H1 (cell line): ENCODE data around the gene ABCA2. TPM values are rescaled to one million over a fixed set of nuclear protein-coding genes. Genes with fewer than 3 reads are reported as not detected.

Experiments
- CTCF ChIA-PET: fragments of 300-600 bp; sonication (Branson Sonifier 250); formaldehyde crosslinking; loops from one replicate; lab custom pipeline; 2021; ENCODE audit not compliant: partially characterized antibody; lab: Charles Lee
- POLR2A ChIA-PET: fragments of 300-600 bp; sonication (Branson Sonifier 250); formaldehyde crosslinking; loops from one replicate; lab custom pipeline; 2021; ENCODE audit warnings: inconsistent platforms; ENCODE audit not compliant: partially characterized antibody; lab: Charles Lee
- DNase-seq, 2 experiments: peaks; one replicate each; pipeline versions ENCODE4 v3.0.0 to v3.0.0-alpha.2; 2010 to 2022; ENCODE audit warnings: low spot score in 2 of 2, low read depth in 1 of 2, mixed read lengths in 1 of 2
- FAIRE-seq: peaks from 2 replicates; lab custom pipeline; 2011; peaks lifted over from hg19 to GRCh38; lab: Jason Lieb, UNC
- H2AFZ ChIP-seq: 2 replicates; pipeline ENCODE4 v1.8.1; 2012; ENCODE audit warnings: low read length, inconsistent platforms
- H2AK5ac ChIP-seq: 2 replicates; pipeline ENCODE4 v1.6.1; 2013; ENCODE audit warnings: low read depth, low read length
- H2BK120ac ChIP-seq: replicated peaks from 2 replicates; pipeline ENCODE3; 2013; ENCODE audit warnings: low read depth, low read length, inconsistent platforms
- H2BK12ac ChIP-seq: 2 replicates; pipeline ENCODE4 v1.6.1; 2013; ENCODE audit warnings: low read depth, low read length
- H2BK15ac ChIP-seq: 2 replicates; pipeline ENCODE4 v1.6.1; 2013; ENCODE audit warnings: low read length
- H2BK20ac ChIP-seq: 2 replicates; pipeline ENCODE4 v1.6.1; 2013; ENCODE audit warnings: low read length
- H2BK5ac ChIP-seq: 2 replicates; pipeline ENCODE4 v1.6.1; 2013; ENCODE audit warnings: low read depth, low read length
- H3K14ac ChIP-seq: 2 replicates; pipeline ENCODE4 v1.6.1; 2013; ENCODE audit warnings: inconsistent platforms; ENCODE audit not compliant: insufficient read length
- H3K18ac ChIP-seq: 2 replicates; pipeline ENCODE4 v1.6.1; 2013; ENCODE audit warnings: low read length; ENCODE audit errors: extremely low read depth
- H3K23ac ChIP-seq: 2 replicates; pipeline ENCODE4 v1.6.1; 2013; ENCODE audit warnings: inconsistent platforms; ENCODE audit not compliant: insufficient read length
- H3K23me2 ChIP-seq: 2 replicates; pipeline ENCODE4 v1.6.1; 2013; ENCODE audit warnings: low read depth, low read length
- H3K27ac ChIP-seq: 2 replicates; pipeline ENCODE4 v1.6.1; 2011; ENCODE audit warnings: low read depth, low read length, inconsistent platforms
- H3K27me3 ChIP-seq, 4 experiments: replicated peaks in 1 of 4; 1 replicate in 1 of 4; 2 replicates in 3 of 4; pipeline versions ENCODE4 v1.6.1 to v1.8.1; 2011 to 2013; ENCODE audit warnings: low read length in 3 of 4, mild to moderate bottlenecking in 3 of 4, inconsistent platforms in 2 of 4, mixed read lengths in 2 of 4, moderate library complexity in 1 of 4; ENCODE audit not compliant: control insufficient read depth in 3 of 4, insufficient read depth in 3 of 4; ENCODE audit errors: extremely low read depth in 1 of 4
- H3K36me3 ChIP-seq, 4 experiments: 2 replicates each; pipeline versions ENCODE4 v1.6.1 to v1.8.1; 2011 to 2013; ENCODE audit warnings: mild to moderate bottlenecking in 4 of 4, low read length in 3 of 4, moderate library complexity in 2 of 4, control low read depth in 1 of 4, inconsistent platforms in 1 of 4; ENCODE audit not compliant: insufficient read depth in 4 of 4, control insufficient read depth in 2 of 4
- H3K4ac ChIP-seq: replicated peaks from 2 replicates; pipeline ENCODE3; 2013; ENCODE audit warnings: low read length, low read depth, mixed read lengths, inconsistent platforms; ENCODE audit not compliant: insufficient read length
- H3K4me1 ChIP-seq, 4 experiments: replicated peaks in 1 of 4; 1 replicate in 1 of 4; 2 replicates in 3 of 4; pipeline versions ENCODE4 v1.6.1 to v1.8.1; 2011 to 2013; ENCODE audit warnings: low read length in 3 of 4, inconsistent platforms in 2 of 4, mixed read lengths in 1 of 4; ENCODE audit not compliant: insufficient read depth in 4 of 4, control insufficient read depth in 3 of 4
- H3K4me2 ChIP-seq, 2 experiments: 2 replicates each; pipeline versions ENCODE4 v1.6.1 to v1.8.1; 2011 to 2013; ENCODE audit warnings: low read depth in 2 of 2, low read length in 2 of 2, control low read depth in 1 of 2, inconsistent platforms in 1 of 2, mild to moderate bottlenecking in 1 of 2; ENCODE audit not compliant: insufficient read depth in 1 of 2
- H3K4me3 ChIP-seq, 4 experiments: fragments of 200-600, 300-600 bp in 1 of 4; sonication (generic), shearing (Covaris generic), sonication (Bioruptor Twin) in 1 of 4; 2 replicates each; pipeline versions ENCODE4 v1.5.1 to v1.8.1; 2011 to 2016; ENCODE audit warnings: low read length in 4 of 4, low read depth in 3 of 4, control low read depth in 2 of 4, inconsistent platforms in 2 of 4, mild to moderate bottlenecking in 2 of 4, mixed read lengths in 1 of 4, moderate library complexity in 1 of 4; ENCODE audit not compliant: insufficient read depth in 2 of 4; ENCODE audit errors: extremely low read depth in 1 of 4
- H3K56ac ChIP-seq: replicated peaks from 2 replicates; pipeline ENCODE3; 2013; ENCODE audit warnings: low read depth, mild to moderate bottlenecking, mixed read lengths, low read length, inconsistent platforms; ENCODE audit not compliant: insufficient read length
- H3K79me1 ChIP-seq: 2 replicates; pipeline ENCODE4 v1.6.1; 2013; ENCODE audit warnings: low read depth, low read length, control low read depth
- H3K79me2 ChIP-seq, 2 experiments: 2 replicates each; pipeline versions ENCODE4 v1.6.1 to v1.8.1; 2012 to 2013; ENCODE audit warnings: low read length in 2 of 2, mild to moderate bottlenecking in 2 of 2, inconsistent platforms in 1 of 2; ENCODE audit not compliant: insufficient read depth in 2 of 2, control insufficient read depth in 1 of 2
- H3K9ac ChIP-seq, 4 experiments: replicated peaks in 1 of 4; 1 replicate in 1 of 4; 2 replicates in 3 of 4; pipeline versions ENCODE4 v1.6.1 to v1.8.1; 2011 to 2013; ENCODE audit warnings: low read depth in 3 of 4, low read length in 3 of 4, control low read depth in 2 of 4, mild to moderate bottlenecking in 2 of 4, moderate library complexity in 2 of 4, inconsistent platforms in 1 of 4; ENCODE audit errors: extremely low read depth in 1 of 4
- H3K9me3 ChIP-seq, 2 experiments: 2 replicates each; pipeline versions ENCODE4 v1.6.1 to v1.8.1; 2012 to 2013; ENCODE audit warnings: mild to moderate bottlenecking in 2 of 2, moderate library complexity in 2 of 2, control low read depth in 1 of 2, inconsistent platforms in 1 of 2, low read depth in 1 of 2, low read length in 1 of 2, mixed read lengths in 1 of 2; ENCODE audit not compliant: insufficient read depth in 2 of 2
- H4K20me1 ChIP-seq, 2 experiments: replicated peaks in 1 of 2; 2 replicates each; pipeline versions ENCODE3 to v1.8.1; 2011 to 2013; ENCODE audit warnings: inconsistent platforms in 2 of 2, low read length in 2 of 2, mild to moderate bottlenecking in 1 of 2; ENCODE audit not compliant: insufficient read depth in 2 of 2, control insufficient read depth in 1 of 2
- H4K5ac ChIP-seq: 2 replicates; pipeline ENCODE4 v1.6.1; 2013; ENCODE audit warnings: low read length, low read depth, mixed read lengths, inconsistent platforms; ENCODE audit not compliant: insufficient read length
- H4K8ac ChIP-seq: 2 replicates; pipeline ENCODE4 v1.8.0; 2013; ENCODE audit warnings: mild to moderate bottlenecking, moderate library complexity, low read length, inconsistent platforms; ENCODE audit not compliant: insufficient read depth; ENCODE audit errors: extremely low read depth
- H4K91ac ChIP-seq: replicated peaks from 2 replicates; pipeline ENCODE3; 2013; ENCODE audit warnings: low read length, mixed read lengths, inconsistent platforms; ENCODE audit not compliant: insufficient read length
- SAP30 ChIP-seq: fragments of 300-600 bp; sonication (generic); IDR thresholded peaks from 2 replicates; pipeline ENCODE4 v1.7.1; 2012; ENCODE audit warnings: low read length, moderate library complexity, mild to moderate bottlenecking, inconsistent platforms; ENCODE audit not compliant: insufficient read depth, insufficient replicate concordance
- WGBS, 2 experiments: shearing (Covaris generic) in 1 of 2; methylation state at CpG; one replicate each; pipeline versions ENCODE4 v1.1.6 to v1.1.7; 2013 to 2015; ENCODE audit warnings: low lambda C conversion rate in 2 of 2, mixed read lengths in 2 of 2, inconsistent platforms in 1 of 2, low coverage in 1 of 2, missing lambda C conversion rate in 1 of 2; ENCODE audit not compliant: insufficient replicate concordance in 2 of 2, insufficient coverage in 1 of 2, insufficient read length in 1 of 2; ENCODE audit errors: extremely low coverage in 1 of 2, missing lambda C conversion rate in 1 of 2; 5-methylcytosine and 5-hydroxymethylcytosine counted together
- long read RNA-seq, 2 experiments: library from RNA in 1 of 2; library from capped mRNA in 1 of 2; stranded (forward); transcript quantifications; one replicate each; pipeline ENCODE4 v2.0.0, GENCODE V29; 2021; ENCODE audit warnings: inconsistent platforms in 1 of 2
- polyA minus RNA-seq, 3 experiments: library from RNA; depleted of rRNA, polyadenylated mRNA; stranded (reverse); fragments of >200 nt; gene quantifications; 1 replicate in 2 of 3; 2 replicates in 1 of 3; pipeline ENCODE4 v1.2.3, GENCODE V29; 2011
- polyA plus RNA-seq, 7 experiments: library from polyadenylated mRNA; depleted of rRNA in 3 of 7; stranded (reverse) in 5 of 7; unstranded in 2 of 7; fragments of >200 nt in 5 of 7; fragments of 200-250 nt in 2 of 7; gene quantifications; 1 replicate in 5 of 7; 2 replicates in 1 of 7; 4 replicates in 1 of 7; pipeline versions ENCODE4 v1.2.1 to v1.2.3, GENCODE V29; 2011 to 2013; ENCODE audit warnings: missing spikeins in 2 of 7, mixed read lengths in 2 of 7
- total RNA-seq: library from RNA; stranded (reverse); fragmentation: NEBNext Ultra II Directional; extraction: Animal tissue kit (Norgen Biotek cat#: 25700); gene quantifications from 2 replicates; pipeline ENCODE4 v1.2.1, GENCODE V29; 2021

The ABCA2 gene, protein sequence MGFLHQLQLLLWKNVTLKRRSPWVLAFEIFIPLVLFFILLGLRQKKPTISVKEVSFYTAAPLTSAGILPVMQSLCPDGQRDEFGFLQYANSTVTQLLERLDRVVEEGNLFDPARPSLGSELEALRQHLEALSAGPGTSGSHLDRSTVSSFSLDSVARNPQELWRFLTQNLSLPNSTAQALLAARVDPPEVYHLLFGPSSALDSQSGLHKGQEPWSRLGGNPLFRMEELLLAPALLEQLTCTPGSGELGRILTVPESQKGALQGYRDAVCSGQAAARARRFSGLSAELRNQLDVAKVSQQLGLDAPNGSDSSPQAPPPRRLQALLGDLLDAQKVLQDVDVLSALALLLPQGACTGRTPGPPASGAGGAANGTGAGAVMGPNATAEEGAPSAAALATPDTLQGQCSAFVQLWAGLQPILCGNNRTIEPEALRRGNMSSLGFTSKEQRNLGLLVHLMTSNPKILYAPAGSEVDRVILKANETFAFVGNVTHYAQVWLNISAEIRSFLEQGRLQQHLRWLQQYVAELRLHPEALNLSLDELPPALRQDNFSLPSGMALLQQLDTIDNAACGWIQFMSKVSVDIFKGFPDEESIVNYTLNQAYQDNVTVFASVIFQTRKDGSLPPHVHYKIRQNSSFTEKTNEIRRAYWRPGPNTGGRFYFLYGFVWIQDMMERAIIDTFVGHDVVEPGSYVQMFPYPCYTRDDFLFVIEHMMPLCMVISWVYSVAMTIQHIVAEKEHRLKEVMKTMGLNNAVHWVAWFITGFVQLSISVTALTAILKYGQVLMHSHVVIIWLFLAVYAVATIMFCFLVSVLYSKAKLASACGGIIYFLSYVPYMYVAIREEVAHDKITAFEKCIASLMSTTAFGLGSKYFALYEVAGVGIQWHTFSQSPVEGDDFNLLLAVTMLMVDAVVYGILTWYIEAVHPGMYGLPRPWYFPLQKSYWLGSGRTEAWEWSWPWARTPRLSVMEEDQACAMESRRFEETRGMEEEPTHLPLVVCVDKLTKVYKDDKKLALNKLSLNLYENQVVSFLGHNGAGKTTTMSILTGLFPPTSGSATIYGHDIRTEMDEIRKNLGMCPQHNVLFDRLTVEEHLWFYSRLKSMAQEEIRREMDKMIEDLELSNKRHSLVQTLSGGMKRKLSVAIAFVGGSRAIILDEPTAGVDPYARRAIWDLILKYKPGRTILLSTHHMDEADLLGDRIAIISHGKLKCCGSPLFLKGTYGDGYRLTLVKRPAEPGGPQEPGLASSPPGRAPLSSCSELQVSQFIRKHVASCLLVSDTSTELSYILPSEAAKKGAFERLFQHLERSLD (N-terminal part only)
- total RNA-seq (12.5 and 15.2 TPM in 2 replicates), polyA plus RNA-seq (2011; rRNA removed) (14.3 and 21.9 TPM in 2 replicates), polyA minus RNA-seq (2011; rRNA and poly(A)+ RNA removed) (11.5 and 13.8 TPM in 2 replicates)
- polyA plus RNA-seq (2011; cell fraction: cytosol; rRNA removed), result 14.6 TPM
- polyA plus RNA-seq (2011; cell fraction: nucleus; rRNA removed), result 99.2 TPM
- 8.5 to 19.3 TPM (median 15.7 TPM) in 4 replicates for polyA plus RNA-seq (2012, experiment 1 of 2)
- 6.9 TPM for polyA plus RNA-seq (2012, experiment 2 of 2)
- polyA plus RNA-seq (2013, experiment 1 of 2), result 18.5 TPM
- polyA plus RNA-seq (2013, experiment 2 of 2), result 14.9 TPM
- 15.5 TPM for polyA minus RNA-seq (2011; cell fraction: cytosol; rRNA and poly(A)+ RNA removed)
- 17.1 TPM for polyA minus RNA-seq (2011; cell fraction: nucleus; rRNA and poly(A)+ RNA removed)
- long read RNA-seq, experiment 1, partial matches to known transcripts, result 2 of 2 reads
- long read RNA-seq, experiment 1, other reads (novel, unspliced or antisense), result 0 of 2 reads
- long read RNA-seq, experiment 2, partial matches to known transcripts, result 1 of 1 reads
- long read RNA-seq, experiment 2, other reads (novel, unspliced or antisense), result 0 of 1 reads

GRCh38 chr9:137027369-137028262 lies at the start of gene ABCA2:
ABCA2 (minus strand) TSS chr9:137028237; CDS start chr9:137028140, 97 bp downstream.
- peak within 1 kb of the TSS; percentile 60 for H3K18ac ChIP-seq
- H3K9me3 ChIP-seq, result no peaks in the 10 kb centered on the region
- H2AFZ ChIP-seq, result peak within 1 kb of the TSS; percentile 82; the same call in 1 of the 2 replicates
- H3K79me2 ChIP-seq, result no peaks in the 10 kb centered on the region
- peaks cover 0 to 11% (median 3%) of the 10 kb centered on the region in 4 experiments; a peak in 5 of 7 replicates for H3K4me1 ChIP-seq
- H3K23me2 ChIP-seq, result peaks cover 4% of the 10 kb centered on the region; the same call in 1 of the 2 replicates
- H4K5ac ChIP-seq, result no peak within 1 kb of the TSS
- peak within 1 kb of the TSS; percentile 80 for H3K4ac ChIP-seq
- H3K27ac ChIP-seq, result no peak within 1 kb of the TSS
- no peak within 1 kb of the TSS for H2BK20ac ChIP-seq
- H3K27me3 ChIP-seq, result peaks cover 1 to 27% (median 15%) of the 10 kb centered on the region in 4 experiments; a peak in 6 of 7 replicates
- no peak for DNase-seq
- ChIA-PET CTCF (interaction anchor here (0.8 to 8.5 kb wide), 26 partner anchors 7 to 234 kb away, joined by 3 to 110 read pairs (median 10); partner anchors contain the start of genes AJM1, C8G, CLIC3 and LCNL1), POLR2A (interaction anchor here (1.2 kb wide), 1 partner anchor 213 kb away, joined by 3 read pairs; the partner anchor contains the start of gene TUBB4B)
- no peak for FAIRE-seq
- peaks cover 0 to 4% of the 10 kb centered on the region in 2 experiments for H4K20me1 ChIP-seq
- H3K79me1 ChIP-seq, result no peaks in the 10 kb centered on the region
- H4K91ac ChIP-seq, result peak within 1 kb of the TSS; percentile 59
- no peak within 1 kb of the TSS for H3K14ac ChIP-seq
- no peak within 1 kb of the TSS for H2BK5ac ChIP-seq
- no peak within 1 kb of the TSS for H3K23ac ChIP-seq
- H3K4me3 ChIP-seq, result peak within 1 kb of the TSS; percentile 37 to 78 (median 46)
- no peak within 1 kb of the TSS for H2AK5ac ChIP-seq
- H3K9ac ChIP-seq, result no peak within 1 kb of the TSS; a peak in 2 of 7 replicates
- no peak within 1 kb of the TSS for H3K56ac ChIP-seq
- peak within 1 kb of the TSS; percentile 88; the same call in 1 of the 2 replicates for H2BK15ac ChIP-seq
- H3K36me3 ChIP-seq, result no peaks in the 10 kb centered on the region
- H4K8ac ChIP-seq, result peak within 1 kb of the TSS; percentile 46
- peak within 1 kb of the TSS; percentile 39 to 91 for H3K4me2 ChIP-seq
- H2BK120ac ChIP-seq, result no peak within 1 kb of the TSS
- no peak within 1 kb of the TSS; the same call in 1 of the 2 replicates for H2BK12ac ChIP-seq
- WGBS, 2 experiments, result 38% methylated on average over 16 of the region's 95 CpGs; no CpG with 5 or more reads in 1 of the 2 experiments
- no peak for TF ChIP-seq SAP30
